Measurements from ENCODE around the gene CLECL1.
"Not testable (repeated sequence)": the region's sequence is repeated elsewhere in the genome, so short reads cannot be mapped to it uniquely, and the experiment has no call there.

CLECL1 gene

DNA sequence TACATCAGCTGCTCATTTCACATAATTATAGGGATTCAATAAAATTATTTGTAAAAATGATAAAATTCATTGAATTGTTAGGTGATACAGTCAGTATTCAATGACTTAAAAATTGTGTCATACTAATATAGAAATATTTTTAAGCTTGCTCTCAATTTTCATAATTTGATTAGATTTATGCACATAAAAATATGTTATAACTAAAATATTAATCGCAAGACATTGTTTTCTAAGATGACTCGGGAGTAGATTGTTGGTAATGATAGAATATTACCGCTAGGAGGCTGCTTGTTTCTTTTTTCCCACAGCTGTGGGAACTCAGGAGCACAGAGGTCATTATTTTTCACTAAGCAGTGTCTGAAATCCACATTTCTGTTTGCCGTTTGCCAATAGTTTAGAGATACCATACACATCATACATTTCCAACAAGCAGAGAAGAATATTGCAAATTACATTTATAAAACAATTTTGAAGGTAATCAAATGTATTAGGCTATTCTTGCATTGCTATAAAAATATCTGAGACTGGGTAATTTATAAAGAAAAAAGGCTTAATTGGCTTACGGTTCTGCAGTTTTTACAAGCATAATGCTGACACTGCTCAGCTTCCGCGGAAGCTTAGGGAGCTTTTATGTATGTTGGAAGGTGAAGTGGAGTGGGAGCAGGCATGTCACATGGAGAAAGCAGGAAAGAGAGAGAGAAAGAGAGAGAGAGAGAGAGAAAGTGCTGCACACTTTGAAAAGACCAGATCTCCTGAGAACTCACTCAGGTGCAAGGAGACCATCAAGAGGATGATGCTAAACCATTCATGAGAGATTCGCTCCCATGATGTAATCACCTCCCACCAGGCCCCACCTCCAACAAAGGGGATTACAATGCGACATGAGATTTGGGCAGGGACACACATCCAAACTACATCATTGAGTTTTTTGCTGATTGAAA, 18.6 kb upstream of the CLECL1 start:
- FAIRE-seq, result peak; percentile 81

DNA sequence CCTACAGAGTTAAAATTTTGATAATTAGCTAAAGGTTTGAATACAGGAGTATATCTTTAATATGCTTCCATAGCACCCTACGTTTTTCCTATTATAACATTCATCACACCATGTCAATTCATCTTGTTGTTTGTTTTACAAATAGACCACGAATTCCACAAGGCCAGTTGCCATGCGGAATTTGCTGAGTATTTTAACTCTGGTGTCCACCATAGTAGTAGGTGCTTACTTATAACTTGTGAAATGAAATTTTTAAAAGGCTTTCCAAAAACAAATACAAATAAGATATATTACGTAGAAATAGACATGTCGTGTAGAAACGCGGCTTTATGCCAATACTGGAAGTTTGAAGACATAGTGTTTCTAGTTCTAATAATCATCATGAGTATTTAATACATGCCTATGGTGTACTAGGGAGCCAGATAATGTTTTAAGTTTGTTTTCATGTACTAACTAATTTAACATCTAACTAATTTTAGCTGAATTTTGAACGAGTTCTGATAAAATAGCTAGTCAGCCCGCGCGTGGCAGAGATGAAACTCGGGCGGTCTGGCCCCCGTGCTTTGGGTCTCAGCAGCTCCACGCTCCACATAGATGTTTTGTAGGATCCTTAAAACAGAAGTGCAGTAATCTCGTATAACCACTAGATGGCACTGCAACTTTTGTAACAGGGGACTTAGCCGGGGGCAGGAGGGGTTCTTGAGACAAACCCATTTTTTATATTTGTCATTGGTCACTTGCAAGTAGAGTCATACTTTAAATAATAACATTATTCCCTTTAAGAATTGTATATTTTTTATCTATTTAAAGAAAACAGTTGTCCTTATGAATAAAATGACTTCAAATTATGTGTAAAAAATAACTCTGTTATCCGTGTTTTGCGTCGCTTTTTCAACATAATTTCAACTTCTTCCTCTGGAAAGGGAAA, 17.6 kb upstream of the CLECL1 start:
- no peak for FAIRE-seq

DNA sequence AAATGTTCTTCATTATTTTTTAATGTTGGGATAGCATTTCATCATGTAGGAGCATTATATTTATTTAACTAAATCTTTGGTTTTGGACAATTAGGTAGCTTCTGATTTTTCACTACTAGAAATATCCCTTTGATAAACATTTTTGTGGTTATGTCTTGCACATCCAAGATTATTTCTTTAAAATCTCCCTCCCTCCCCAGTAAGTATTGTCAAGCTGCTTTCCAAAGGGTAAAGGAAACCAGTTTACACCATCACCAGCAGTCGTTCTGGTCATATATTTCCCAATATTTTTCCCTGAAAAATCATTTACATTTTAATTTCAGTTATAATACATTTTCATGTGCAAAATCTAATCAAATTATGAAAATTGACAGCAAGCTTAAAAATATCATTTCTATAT, 16.7 kb upstream of the CLECL1 start:
- no peak for FAIRE-seq

GRCh38 chr12:9745199-9745598, 12.3 kb upstream of the CLECL1 start:
- FAIRE-seq, result no peak

DNA sequence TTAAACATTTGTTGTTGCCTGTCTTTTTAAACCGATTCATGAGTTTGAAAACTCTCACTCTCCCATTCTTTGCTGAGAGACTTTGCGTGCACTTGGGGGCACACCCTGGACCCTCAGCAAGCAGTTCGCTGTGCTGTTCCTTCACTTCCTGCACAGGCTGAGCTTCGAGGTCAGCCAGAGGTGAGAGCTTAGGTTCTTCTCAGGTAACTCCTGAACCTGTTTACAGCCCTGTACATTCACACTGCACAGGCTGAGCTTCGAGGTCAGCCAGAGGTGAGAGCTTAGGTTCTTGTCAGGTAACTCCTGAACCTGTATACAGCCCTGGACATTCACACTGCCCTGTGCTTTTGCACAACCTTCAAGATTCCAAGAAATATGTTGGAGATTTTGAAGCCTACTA, 9.8 kb upstream of the CLECL1 start:
- FAIRE-seq, result no peak

DNA sequence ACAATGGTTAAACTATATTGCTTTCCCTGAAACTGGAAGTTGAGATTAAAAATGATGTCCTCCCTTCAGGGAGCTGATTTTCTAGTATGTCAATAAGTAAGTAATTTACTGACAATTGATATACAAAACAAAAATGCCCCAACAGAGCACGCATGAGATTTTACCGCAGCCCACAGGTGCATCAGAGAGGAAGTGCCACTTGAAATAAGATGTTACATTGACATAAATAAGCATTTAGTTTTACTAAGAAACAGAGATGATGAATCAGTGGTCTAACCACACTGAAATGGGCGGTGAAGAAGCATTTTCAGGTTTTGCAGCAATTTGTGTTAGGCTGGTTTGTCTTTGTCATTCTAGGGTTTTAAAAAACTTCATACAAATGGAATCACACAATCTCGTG, 8.8 kb upstream of the CLECL1 start:
- FAIRE-seq, result no peak

GRCh38 chr12:9740106-9740750, 7.3 kb upstream of the CLECL1 start:
- FAIRE-seq, result no peak

- not testable (repeated sequence) for FAIRE-seq
These were observed 6.7 kb upstream of the CLECL1 start for GRCh38 chr12:9739404-9740105.

DNA sequence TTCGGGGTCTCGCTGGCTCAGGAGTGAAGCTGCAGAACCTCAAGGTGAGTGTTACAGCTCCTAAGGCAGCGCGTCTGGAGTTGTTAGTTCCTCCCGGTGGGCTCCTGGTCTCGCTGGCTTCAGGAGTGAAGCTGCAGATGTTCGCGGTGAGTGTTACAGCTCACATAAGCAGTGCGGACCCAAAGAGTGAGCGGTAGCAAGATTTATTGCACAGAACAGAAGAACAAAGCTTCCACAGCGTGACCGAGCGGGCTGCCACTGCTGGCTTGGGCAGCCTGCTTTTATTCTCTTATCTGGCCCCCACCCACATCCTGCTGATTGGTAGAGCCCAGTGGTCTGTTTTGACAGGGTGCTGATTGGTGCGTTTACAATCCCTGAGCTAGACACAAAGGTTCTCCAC, 6.0 kb upstream of the CLECL1 start:
- FAIRE-seq, result not testable (repeated sequence)

DNA sequence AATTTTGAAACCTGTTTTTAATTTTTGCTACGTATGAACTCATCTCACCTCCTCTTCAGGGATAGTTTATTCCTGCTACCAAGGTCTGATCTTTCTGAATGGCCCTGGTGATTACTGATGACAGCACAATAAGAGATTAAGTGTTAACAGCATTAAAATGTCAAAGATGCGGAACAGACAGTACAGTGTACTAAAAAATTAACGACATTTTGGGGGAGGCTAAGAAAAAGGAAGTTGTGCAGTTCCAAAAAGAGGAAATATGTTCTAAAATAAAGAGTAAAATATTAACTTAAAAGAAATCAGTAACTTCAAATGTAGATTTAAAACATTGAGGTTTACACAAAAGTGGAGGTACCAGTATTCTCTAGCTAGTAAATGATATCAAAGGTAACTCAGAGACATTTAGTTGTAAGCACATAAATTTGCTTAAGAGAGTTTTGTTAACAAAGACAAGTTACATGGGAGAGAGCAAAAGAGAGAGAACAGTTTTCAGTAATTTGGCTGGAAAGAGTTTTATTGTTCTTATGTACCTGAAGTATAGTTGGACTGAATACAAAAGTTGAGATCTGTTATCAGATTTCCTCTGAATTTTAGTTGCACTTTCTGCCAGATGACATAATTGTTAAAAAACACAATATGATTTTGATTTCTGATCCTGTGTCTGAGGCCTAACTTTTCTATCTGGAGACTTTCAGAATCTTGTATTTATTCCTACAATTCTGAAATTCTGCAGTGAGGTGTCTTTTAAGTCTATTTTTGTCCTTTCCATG, 4.2 kb upstream of the CLECL1 start:
- FAIRE-seq, result no peak

DNA sequence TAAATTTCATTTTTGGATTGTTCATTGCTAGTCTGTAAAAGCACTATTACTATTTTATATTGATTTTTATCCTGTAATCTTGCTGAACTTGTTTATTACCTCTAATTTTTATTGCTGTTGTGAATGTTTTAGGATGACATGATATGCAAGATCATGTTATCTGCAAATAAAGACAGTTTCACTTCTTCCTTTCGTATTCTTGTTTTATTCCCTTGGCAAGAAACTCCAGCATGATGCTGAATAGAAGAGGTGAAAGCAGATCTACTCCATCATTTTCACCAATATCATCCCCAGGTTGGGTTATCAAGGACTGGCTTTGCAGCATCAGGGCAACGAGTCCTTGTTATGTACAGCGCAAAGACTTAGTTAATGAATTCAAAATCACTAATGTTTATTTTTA, 2.7 kb upstream of the CLECL1 start:
- no peak for FAIRE-seq

- FAIRE-seq, result no peak
These were observed 1.1 kb downstream of the CLECL1 start for GRCh38 chr12:9731797-9732196.

- FAIRE-seq, result no peak
These were observed 1.5 kb downstream of the CLECL1 start for GRCh38 chr12:9731393-9731792.

DNA sequence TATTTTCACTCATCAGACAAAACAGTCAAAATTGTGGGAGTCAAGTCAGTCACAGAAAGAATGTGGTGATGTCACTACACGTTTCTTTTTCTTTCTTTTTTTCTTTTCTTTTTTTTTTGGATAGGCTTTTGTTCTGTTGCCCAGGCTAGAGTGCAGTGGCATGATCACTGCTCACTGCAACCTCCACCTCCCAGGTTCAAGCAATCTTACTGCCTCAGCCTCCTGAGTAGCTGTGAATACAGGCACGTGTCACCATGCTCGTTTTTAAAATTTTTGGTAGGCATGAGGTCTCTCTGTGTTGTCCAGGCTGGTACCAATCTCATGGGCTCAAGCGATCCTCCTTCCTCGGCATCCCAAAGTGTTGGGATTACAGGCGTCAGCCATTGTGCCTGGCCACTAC, 2.3 kb downstream of the CLECL1 start:
- FAIRE-seq, result no peak

DNA sequence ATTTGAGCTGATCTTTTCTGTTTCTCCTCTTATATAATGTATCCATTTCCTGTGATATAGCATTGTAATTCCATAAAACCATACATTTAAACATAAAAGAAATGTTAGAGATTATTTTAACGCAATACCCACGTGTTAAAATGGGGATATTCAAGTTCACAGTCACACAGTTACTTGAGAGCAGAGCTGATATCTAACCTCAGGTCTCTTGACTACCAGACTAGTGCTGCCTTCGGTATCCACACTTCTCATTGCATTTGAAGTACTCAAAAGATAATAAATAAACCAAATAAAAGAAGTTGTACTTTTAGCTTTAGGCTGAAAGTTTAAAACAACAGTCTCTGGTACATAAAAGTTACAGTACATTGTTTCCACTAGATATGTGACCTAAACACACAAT, 2.9 kb downstream of the CLECL1 start:
- no peak for FAIRE-seq

DNA sequence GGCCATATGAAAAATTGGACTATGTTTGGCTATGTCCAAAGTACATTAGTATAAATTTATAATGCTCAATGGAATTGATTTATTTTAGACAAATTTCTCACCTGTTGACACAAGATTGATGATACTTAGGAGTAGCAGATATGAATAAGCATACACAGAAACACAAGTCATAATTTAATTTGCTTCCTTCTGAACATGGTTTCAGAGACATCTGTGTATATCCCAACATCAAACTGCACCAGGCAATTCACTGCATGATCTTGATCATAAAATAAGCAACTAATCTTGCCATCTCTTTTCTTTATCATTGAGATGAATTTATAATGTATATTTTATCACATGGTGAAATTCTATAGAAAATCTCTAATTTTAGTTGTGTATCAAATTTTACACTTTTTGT, 3.8 kb downstream of the CLECL1 start:
- FAIRE-seq, result no peak

GRCh38 chr12:9727813-9728212, 5.1 kb downstream of the CLECL1 start:
- FAIRE-seq, result no peak

- FAIRE-seq, result no peak
These were observed 7.6 kb downstream of the CLECL1 start for GRCh38 chr12:9725213-9725870.

- FAIRE-seq, result no peak
These were observed 8.9 kb downstream of the CLECL1 start for GRCh38 chr12:9724023-9724422.

- FAIRE-seq, result no peak
These were observed 11.4 kb downstream of the CLECL1 start for GRCh38 chr12:9721394-9722092.

GRCh38 chr12:9719790-9720189, 13.1 kb downstream of the CLECL1 start:
- FAIRE-seq, result no peak
